Measurements from ENCODE around the gene BTD. TPM values are rescaled to one million over a fixed set of nuclear protein-coding genes. Genes with fewer than 3 reads are reported as not detected.
"Not testable (repeated sequence)": the region's sequence is repeated elsewhere in the genome, so short reads cannot be mapped to it uniquely, and the experiment has no call there.

BTD gene
- total RNA-seq, 4 donors from 2014 or later: 46.8 to 74.9 (median 56.5) TPM

DNA sequence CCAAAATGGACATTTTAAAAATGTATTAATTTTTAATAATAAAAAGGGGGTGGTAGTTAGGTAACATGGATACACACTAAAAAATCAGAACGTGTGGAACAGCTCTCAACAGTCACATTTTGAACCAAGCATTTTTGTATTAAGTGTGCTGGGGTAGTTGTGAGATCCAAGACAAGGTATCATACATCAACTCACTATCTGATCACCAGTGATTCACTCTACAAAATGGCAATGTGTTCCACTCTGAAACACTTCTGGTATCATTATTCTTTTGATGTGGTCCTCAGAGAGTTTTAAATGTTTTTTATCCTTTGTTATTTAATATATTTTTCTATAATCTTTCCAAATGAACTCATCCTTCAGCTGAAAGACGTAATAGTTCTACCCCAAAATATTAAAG is 5.6 kb upstream of the BTD start:
- Histone ChIP-seq H3K4me1 (peaks cover 9 to 10% of the 10 kb centered on the region in 2 donors), H3K27me3 (no peaks in the 10 kb centered on the region), H3K36me3 (peaks cover 10 to 15% of the 10 kb centered on the region in 2 donors), H3K4me3 (replicated peaks in 1 of 3) (no peak overlapping the region), H3K9me3 (no peaks in the 10 kb centered on the region), H3K27ac (no peak overlapping the region)
- 87 to 89% methylated on average over 2 of the region's 2 CpGs for WGBS, 2 donors
- no peak for TF ChIP-seq POLR2A (IDR thresholded peaks at IDR 0.05)
- TF ChIP-seq, protein P1, sequence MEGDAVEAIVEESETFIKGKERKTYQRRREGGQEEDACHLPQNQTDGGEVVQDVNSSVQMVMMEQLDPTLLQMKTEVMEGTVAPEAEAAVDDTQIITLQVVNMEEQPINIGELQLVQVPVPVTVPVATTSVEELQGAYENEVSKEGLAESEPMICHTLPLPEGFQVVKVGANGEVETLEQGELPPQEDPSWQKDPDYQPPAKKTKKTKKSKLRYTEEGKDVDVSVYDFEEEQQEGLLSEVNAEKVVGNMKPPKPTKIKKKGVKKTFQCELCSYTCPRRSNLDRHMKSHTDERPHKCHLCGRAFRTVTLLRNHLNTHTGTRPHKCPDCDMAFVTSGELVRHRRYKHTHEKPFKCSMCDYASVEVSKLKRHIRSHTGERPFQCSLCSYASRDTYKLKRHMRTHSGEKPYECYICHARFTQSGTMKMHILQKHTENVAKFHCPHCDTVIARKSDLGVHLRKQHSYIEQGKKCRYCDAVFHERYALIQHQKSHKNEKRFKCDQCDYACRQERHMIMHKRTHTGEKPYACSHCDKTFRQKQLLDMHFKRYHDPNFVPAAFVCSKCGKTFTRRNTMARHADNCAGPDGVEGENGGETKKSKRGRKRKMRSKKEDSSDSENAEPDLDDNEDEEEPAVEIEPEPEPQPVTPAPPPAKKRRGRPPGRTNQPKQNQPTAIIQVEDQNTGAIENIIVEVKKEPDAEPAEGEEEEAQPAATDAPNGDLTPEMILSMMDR (IDR thresholded peaks at IDR 0.05): no peak
- no peak for DNase-seq
- intact Hi-C loops (cut with DNase I): no loop called here

DNA sequence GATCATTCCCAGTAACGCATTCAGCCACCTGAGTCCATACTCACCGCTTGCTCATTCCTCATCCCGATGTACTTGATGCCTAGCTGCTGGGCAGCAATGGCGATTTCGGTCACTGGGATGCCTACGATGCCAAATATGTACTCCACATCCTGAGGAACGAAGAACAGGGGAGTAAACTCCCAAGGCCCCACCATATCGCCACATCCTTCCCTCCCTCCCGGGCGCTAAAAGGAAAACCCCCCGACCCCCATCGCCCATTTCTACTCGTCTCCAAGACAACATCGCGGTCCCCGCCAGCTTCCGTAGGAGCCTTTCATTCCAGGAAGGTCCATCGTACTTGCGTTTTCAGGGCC is 523 bp upstream of the BTD start:
- intact Hi-C loops (cut with DNase I): no loop called here
- 0 to 1% methylated on average over 18 to 19 of the region's 19 CpGs for WGBS, 2 donors

DNA sequence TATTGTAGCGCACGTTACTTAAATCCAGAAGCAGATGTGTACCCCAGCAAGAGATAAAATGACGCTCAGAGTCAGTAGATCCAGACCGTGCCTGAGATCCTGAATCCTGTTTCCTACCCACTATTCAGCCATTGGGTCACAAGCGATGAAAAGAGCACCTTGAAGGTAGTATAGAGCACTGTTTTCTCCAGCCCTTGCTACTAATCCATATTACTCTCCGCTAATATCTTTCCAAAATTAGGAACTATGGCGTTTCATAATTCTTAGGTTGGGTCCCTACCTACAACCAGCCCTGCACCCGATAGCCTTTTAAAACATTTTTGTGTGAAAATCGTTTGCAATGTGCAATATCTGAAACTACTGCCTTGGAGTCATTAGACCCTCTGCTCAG is 596 bp downstream of the BTD start:
- DNase-seq: no peak
- Histone ChIP-seq H3K9me3 (no peaks in the 10 kb centered on the region), H3K36me3 (peaks cover 0 to 7% of the 10 kb centered on the region in 2 donors), H3K4me3 (replicated peaks in 1 of 3) (peak overlapping the region in 2 of 3 donors; percentile 50 to 69), H3K27me3 (no peaks in the 10 kb centered on the region), H3K27ac (peak overlapping the region; percentile 80 to 88 (median 85)), H3K4me1 (peaks cover 20 to 31% of the 10 kb centered on the region in 2 donors)
- TF ChIP-seq POLR2A (IDR thresholded peaks at IDR 0.05): no peak
- TF ChIP-seq, protein P1 (IDR thresholded peaks at IDR 0.05): no peak
- intact Hi-C loops (cut with DNase I): no loop called here
- 3 to 10% methylated on average over 9 of the region's 9 CpGs for WGBS, 2 donors

More for the DNA sequence above, 523 bp upstream of the BTD start:
- TF ChIP-seq POLR2A (IDR thresholded peaks at IDR 0.05): no peak
- peak overlapping the region; percentile 50 to 88 (median 85) for H3K27ac ChIP-seq
- no peak for DNase-seq
- no peaks in the 10 kb centered on the region for H3K27me3 ChIP-seq
- peak overlapping the region; percentile 69 to 88 (median 76) for H3K4me3 ChIP-seq (replicated peaks in 1 of 3)
- H3K9me3 ChIP-seq: no peaks in the 10 kb centered on the region
- H3K36me3 ChIP-seq: peaks cover 0 to 12% of the 10 kb centered on the region in 2 donors
- peaks cover 10 to 20% of the 10 kb centered on the region in 2 donors for H3K4me1 ChIP-seq

DNA sequence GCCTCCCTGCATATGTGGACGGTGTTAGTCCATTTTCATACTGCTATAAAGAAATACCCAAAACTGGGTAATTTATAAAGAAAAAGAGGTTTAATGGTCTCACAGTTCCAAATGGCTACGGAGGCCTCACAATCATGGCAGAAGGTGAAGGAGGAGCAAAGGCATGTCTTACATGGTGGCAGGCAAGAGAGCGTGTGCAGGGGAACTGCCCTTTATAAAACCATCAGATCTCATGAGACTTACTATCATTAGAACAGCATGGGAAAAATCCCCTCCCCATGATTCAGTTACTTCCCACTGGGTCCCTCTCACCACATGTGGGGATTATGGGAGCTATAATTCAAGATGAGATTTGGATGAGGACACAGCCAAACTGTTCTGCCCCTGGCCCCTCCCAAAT is 1.3 kb downstream of the BTD start:
- H3K27ac ChIP-seq: not testable (repeated sequence)

DNA sequence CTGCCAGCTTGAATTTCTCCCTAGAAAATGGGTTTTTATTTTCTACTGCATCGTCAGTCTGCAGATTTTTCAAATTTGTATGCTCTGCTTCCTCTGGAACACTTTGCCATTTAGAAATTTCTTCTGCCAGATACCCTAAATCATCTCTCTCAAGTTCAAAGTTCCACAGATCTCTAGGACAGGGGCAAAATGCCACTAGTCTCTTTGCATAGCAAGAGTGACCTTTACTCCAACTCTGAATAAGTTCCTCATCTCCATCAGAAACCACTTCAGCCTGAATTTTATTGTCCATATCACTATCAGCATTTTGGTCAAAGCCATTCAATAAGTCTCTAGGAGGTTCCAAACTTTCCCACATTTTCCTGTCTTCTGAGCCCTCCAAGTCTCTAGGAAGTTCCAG is 3.0 kb downstream of the BTD start:
- intact Hi-C loops (cut with DNase I); H3K27me3 ChIP-seq; H3K9me3 ChIP-seq; DNase-seq; H3K4me3 ChIP-seq (replicated peaks in 1 of 3); H3K36me3 ChIP-seq: not testable (repeated sequence)
- 93 to 97% methylated on average over 1 of the region's 1 CpG for WGBS, 2 donors
- H3K4me1 ChIP-seq: peaks cover 30 to 39% of the 10 kb centered on the region in 2 donors
- peak overlapping the region in 1 of 3 donors; percentile 7 for H3K27ac ChIP-seq

More for the DNA sequence above, 1.3 kb downstream of the BTD start:
- DNase-seq; H3K9me3 ChIP-seq; H3K27me3 ChIP-seq; H3K36me3 ChIP-seq; intact Hi-C loops (cut with DNase I): not testable (repeated sequence)
- WGBS, 2 donors: 92 to 98% methylated on average over 3 of the region's 3 CpGs
- Histone ChIP-seq H3K4me1 (peaks cover 27 to 34% of the 10 kb centered on the region in 2 donors), H3K4me3 (replicated peaks in 1 of 3) (peak overlapping the region in 1 of 3 donors; percentile 69)

DNA sequence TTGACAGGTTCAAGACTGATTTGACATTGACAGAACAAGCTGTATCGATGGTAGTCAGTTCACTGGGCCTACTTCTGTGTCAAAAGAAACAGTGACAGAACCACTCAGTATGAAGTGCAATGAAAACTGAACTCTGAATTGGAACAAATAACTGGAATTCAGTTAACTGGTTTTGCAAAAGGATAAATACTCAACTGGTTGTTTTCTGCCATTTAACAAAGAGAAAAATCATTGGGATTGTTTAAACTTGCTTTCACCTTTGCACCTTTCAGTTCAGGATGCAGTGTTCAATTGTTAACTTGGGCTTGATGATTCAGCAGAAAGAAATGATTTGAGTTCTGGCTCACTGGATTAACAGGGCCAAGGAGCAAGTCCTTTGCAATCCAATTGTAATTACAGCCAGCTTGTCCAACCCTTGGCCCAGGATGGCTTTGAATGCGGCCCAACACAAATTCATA is 4.9 kb downstream of the BTD start:
- WGBS, 2 donors: 39 to 53% methylated on average over 2 of the region's 2 CpGs
- Histone ChIP-seq H3K27ac (peak overlapping the region; percentile 54 to 85 (median 77)), H3K9me3 (no peaks in the 10 kb centered on the region), H3K27me3 (no peaks in the 10 kb centered on the region), H3K36me3 (no peaks in the 10 kb centered on the region), H3K4me1 (peaks cover 21 to 29% of the 10 kb centered on the region in 2 donors), H3K4me3 (replicated peaks in 1 of 3) (no peak overlapping the region)
- peak; percentile 47 to 57 for DNase-seq
- intact Hi-C loops (cut with DNase I): no loop called here
- TF ChIP-seq, protein P1 (IDR thresholded peaks at IDR 0.05): no peak
- TF ChIP-seq POLR2A (IDR thresholded peaks at IDR 0.05): no peak

Data from thyroid gland (tissue), 4 donors.